ENCODE results near the gene SPIRE1.

The SPIRE1 gene

GRCh38 chr18:12409469-12409868 lies 248.4 kb downstream of the SPIRE1 start:
- no peak for FAIRE-seq

GRCh38 chr18:12408247-12408869 lies 249.5 kb downstream of the SPIRE1 start:
- FAIRE-seq, result no peak

GRCh38 chr18:12406371-12407111 lies 251.4 kb downstream of the SPIRE1 start:
- FAIRE-seq, result no peak

GRCh38 chr18:12405066-12405465 lies 252.8 kb downstream of the SPIRE1 start:
- no peak for FAIRE-seq

DNA sequence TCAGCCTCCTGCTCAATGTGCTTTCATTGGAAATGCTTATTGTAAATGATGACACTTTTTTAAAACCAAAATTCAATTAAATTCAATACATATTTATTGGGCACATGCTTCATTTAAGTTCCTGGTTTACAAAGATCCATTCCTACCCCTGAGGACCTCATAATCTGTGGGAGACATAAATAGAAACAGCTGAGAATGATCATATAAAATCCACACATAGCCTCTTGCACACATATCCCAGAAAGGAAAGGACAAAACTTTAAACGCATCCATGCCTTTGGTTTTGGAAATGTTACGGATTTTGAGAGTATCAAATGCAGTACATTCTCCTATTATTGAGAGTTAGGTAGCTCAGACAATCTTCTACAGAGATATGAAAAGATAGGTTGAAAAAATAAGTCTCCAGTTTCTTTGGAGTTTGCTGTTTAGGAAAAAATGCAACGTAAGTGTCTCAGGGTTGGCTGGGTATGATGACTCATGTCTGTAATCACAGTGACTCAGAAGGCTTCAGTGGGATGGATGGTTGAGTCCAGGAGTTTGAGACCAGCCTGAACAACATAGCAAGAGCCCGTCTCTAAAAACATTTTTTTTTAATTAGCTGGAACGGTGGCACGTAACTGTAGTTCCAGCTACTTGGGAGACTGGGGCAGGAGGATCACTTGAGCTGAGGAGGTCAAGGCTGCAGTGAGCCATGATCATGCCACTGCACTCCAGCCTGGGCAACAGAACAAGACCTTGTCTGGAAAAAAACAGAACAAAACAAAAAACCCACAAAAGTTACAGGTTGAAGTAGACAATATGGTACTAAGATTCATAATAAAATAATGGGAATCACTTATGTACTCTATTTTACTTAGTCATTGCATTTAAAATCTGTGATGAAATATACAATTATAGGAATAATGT lies 254.1 kb downstream of the SPIRE1 start:
- no peak for FAIRE-seq

DNA sequence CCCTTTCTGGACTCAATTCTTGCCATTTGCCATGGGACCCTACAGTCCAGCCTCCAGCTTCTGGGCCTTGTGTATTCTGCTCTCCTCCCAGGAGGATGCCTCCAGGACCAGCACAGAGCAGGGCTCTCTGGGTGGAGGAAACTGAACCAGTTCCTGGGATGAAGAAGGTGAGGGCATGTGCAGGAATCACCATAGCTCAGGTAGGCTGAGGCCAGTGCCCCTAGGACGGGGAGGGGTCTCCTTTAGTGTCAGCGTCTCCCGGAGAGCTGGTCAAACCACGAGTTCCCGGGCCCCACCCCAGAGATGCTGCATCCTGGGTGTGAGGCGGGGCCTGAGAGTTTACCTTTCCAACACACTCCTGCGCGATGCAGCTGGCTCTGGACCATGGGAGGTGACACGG lies 256.0 kb downstream of the SPIRE1 start:
- FAIRE-seq, result no peak

GRCh38 chr18:12399231-12399630 lies 258.7 kb downstream of the SPIRE1 start:
- FAIRE-seq, result no peak

DNA sequence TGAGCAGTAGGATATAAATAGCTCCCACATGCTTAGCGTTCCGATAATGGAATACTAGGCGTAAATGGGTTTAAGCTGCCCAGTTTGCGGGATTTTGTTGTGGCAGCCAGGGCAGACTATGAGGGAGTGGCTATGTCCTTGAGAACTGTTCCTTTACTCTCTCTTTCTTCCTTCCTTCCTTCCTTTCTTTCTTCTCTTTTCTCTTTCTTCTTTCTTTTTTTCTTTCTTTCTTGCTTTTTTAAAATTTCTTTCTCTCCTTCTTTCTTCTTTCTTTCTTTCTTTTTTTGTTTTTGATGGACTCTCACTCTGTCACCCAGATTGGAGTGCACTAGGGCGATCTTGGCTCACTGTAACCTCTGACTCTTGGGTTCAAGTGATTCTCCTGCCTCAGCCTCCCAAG lies 259.3 kb downstream of the SPIRE1 start:
- no peak for FAIRE-seq

GRCh38 chr18:12397793-12398192 lies 260.1 kb downstream of the SPIRE1 start:
- FAIRE-seq, result no peak

DNA sequence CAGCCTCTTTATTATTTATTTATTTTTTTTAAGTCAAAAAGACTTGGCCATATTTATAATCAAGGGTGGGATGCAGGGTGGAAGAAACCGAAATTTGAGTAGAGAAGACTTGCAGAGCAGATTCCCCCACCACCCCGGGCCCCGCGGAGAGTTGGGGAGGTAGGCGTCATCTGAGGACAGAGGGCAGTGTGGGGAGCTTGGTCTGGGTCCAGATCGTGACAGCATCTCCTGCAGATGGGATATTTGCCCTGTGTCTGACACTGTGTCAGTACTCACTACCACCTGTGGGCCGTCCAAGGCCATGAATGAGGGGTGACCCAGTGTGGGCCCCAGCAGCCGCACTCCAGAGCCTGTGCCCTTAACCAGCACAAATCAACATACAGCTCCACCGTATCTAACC lies 260.7 kb downstream of the SPIRE1 start:
- no peak for FAIRE-seq

All from G401.6 (cell line).